GM06990 (cell line): Measurements from ENCODE around the gene PCNT.

Source experiments
- DNase-seq: peaks from one replicate; pipeline ENCODE4 v3.0.0-alpha.2; 2011; ENCODE audit not compliant: insufficient read length; ENCODE audit errors: extremely low read depth
- H3K27me3 ChIP-seq: replicated peaks from 2 replicates; pipeline ENCODE4 v1.6.0; 2011; ENCODE audit warnings: low read length; ENCODE audit not compliant: control insufficient read depth, insufficient read depth
- H3K36me3 ChIP-seq: 2 replicates; pipeline ENCODE4 v1.5.1; 2011; ENCODE audit warnings: low read length; ENCODE audit not compliant: control insufficient read depth, insufficient read depth
- H3K4me3 ChIP-seq: replicated peaks from 2 replicates; pipeline ENCODE4 v1.5.1; 2011; ENCODE audit warnings: low read depth, mild to moderate bottlenecking, control low read depth, low read length
- CTCF ChIP-seq: IDR thresholded peaks from 2 replicates; pipeline ENCODE4 v1.5.1; 2011; ENCODE audit warnings: low read length, control low read depth, mild to moderate bottlenecking, inconsistent platforms; ENCODE audit not compliant: insufficient read depth, poor library complexity, severe bottlenecking

Gene PCNT

DNA sequence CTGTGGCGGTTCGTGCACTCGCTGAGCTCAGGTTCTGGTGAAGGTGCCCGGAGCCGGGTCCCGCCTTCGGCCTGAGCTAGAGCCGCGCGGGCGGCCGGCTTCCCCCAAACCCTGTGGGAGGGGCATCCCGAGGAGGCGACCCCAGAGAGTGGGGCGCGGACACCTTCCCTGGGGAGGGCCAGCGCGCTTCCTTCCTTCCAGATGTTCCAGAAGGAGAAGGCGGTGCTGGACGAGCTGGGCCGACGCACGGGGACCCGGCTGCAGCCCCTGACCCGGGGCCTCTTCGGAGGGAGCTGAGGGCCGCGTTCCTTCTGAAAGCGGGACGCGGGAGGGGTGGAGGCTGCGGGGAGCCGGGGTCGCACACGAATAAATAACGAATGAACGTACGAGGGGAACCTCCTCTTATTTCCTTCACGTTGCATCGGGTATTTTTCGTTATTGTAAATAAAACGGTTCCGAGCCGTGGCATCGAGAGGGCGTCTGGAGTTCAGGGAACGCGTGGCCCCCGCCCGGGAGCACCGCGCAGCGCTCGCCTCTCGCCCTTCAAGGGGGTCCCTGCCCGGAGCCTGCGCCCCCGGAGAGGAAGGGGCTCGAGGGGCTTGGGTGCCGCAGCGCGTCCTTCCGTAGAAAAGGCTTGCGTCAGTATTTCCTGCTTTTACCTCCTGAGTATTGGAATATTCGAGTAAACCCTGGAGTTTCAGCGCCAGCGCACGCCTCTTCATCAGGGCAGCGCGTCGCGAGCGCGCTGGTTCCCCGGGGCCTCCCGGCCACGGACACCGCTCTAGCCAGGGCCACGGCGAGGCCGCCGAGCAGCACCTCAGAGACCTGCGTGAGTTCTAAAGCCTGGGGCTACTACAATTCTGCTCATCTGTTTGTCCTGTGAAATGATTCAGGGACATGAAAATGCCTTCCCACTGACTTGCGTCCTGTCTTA is 26.4 kb upstream of the PCNT start:
- Histone ChIP-seq H3K4me3 (no peak overlapping the region), H3K27me3 (no peaks in the 10 kb centered on the region), H3K36me3 (peaks cover 6% of the 10 kb centered on the region)
- no peak for TF ChIP-seq CTCF
- no peak for DNase-seq

DNA sequence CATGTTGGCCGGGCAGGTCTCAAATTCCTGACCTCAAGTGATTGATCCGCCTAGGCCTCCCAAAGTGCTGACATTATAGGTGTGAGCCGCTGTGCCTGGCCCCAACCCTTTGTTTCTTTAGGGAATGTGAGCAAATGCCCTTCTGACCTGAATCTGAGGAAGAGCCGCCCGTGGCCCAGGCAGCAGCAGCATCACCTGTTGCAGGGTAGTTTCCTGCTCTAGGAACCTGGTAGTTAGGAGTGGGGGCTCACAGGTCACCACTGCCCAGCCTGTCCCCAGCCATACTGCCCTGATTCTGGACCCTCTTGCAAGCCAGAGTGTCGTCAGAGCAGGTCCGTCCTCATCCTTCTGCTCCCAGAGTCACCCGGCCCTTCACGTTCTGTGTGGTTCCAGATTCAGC is 24.8 kb upstream of the PCNT start:
- TF ChIP-seq CTCF: no peak
- DNase-seq: no peak
- no peaks in the 10 kb centered on the region for H3K27me3 ChIP-seq
- H3K36me3 ChIP-seq: peaks cover 6% of the 10 kb centered on the region
- no peak overlapping the region for H3K4me3 ChIP-seq

DNA sequence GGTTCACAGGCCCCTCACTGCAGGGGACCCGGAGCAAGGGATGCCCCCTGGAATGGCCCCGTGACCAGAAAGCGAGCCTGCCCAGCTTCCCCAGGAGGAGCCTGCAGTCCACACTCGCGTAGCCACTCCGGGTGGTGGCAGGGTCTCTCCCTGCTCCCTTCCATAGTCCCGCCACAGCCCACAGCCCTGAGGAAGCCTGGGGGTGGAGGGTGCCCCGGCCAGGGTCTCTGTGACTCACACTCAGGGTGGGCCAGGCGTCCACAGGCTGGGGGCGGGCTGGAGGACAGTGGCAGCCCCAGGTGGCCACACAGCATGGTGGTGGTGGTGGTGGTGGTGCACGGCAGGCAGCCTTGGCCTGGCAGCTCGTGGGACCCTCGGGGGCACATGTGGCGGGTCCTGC is 22.2 kb upstream of the PCNT start:
- Histone ChIP-seq H3K27me3 (no peaks in the 10 kb centered on the region), H3K36me3 (peaks cover 7% of the 10 kb centered on the region), H3K4me3 (no peak overlapping the region)
- TF ChIP-seq CTCF: no peak
- no peak for DNase-seq

DNA sequence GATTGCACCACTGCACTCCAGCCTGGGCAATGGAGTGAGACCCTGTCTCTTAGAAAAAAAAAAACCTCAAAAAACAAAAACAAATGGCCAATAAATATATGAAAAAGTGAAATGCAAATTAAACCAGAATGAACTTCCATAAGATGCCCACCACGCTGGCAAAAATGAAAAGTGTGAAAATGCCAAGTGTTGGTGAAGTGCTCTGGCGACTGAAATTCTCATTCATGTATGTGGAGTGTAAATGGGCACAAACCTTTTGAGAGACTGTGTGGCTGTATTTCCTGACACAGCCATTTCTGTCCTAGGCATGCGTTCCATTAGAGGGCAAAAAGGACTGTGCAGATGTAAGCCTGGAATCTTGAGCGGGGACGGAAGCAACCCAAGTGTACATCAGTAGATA is 19.5 kb upstream of the PCNT start:
- Histone ChIP-seq H3K36me3 (peaks cover 8% of the 10 kb centered on the region), H3K27me3 (no peaks in the 10 kb centered on the region), H3K4me3 (no peak overlapping the region)
- DNase-seq: no peak
- no peak for TF ChIP-seq CTCF

DNA sequence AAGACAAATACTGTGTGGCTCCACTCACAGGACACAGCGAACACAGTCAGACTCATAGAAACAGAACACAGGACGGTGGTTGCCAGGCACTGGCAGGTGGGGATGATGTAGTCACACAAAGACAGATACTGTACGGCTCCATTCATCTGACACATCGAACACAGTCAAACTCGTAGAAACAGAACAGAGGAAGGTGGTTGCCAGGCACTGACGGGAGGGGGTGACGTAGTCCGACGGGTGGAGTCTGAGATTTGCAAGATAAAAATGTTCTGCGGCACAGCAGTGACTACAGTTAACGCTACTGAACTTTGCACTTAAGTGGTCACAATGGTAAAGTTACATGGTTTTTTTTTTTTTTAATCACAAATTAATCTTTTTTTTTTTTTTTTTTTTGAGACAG is 19.0 kb upstream of the PCNT start:
- H3K36me3 ChIP-seq: peaks cover 4% of the 10 kb centered on the region; the same call in 1 of the 2 replicates
- TF ChIP-seq CTCF: no peak
- H3K4me3 ChIP-seq: no peak overlapping the region
- no peaks in the 10 kb centered on the region for H3K27me3 ChIP-seq
- no peak for DNase-seq
